Neuronal stem cell (in vitro differentiated cells): ENCODE results near the gene KIF22. TPM values are rescaled to one million over a fixed set of nuclear protein-coding genes. Genes with fewer than 3 reads are reported as not detected.

ENCODE experiments used
- DNase-seq: peaks from one replicate; pipeline ENCODE4 v3.0.0-alpha.2; 2013; ENCODE audit warnings: low spot score
- H2AFZ ChIP-seq: one replicate; pipeline ENCODE4 v1.6.1; 2013; ENCODE audit warnings: mild to moderate bottlenecking, low read length, inconsistent platforms
- H2AK5ac ChIP-seq: 2 replicates; pipeline ENCODE4 v1.6.1; 2013; ENCODE audit warnings: low read depth, mild to moderate bottlenecking, inconsistent platforms, low read length, moderate library complexity, mixed read lengths
- H2BK120ac ChIP-seq: 2 replicates; pipeline ENCODE4 v1.6.1; 2013; ENCODE audit warnings: low read depth, mild to moderate bottlenecking, inconsistent platforms, low read length, moderate library complexity, mixed read lengths
- H2BK12ac ChIP-seq: one replicate; pipeline ENCODE4 v1.6.1; 2013; ENCODE audit warnings: low read length, inconsistent platforms
- H2BK15ac ChIP-seq: 2 replicates; pipeline ENCODE4 v1.6.1; 2013; ENCODE audit warnings: mild to moderate bottlenecking, low read length, inconsistent platforms, mixed read lengths
- H2BK5ac ChIP-seq: one replicate; pipeline ENCODE4 v1.6.1; 2013; ENCODE audit warnings: inconsistent platforms, mild to moderate bottlenecking, low read length, moderate library complexity
- H3K14ac ChIP-seq: one replicate; pipeline ENCODE4 v1.6.1; 2013; ENCODE audit warnings: low read length, inconsistent platforms
- H3K18ac ChIP-seq: 2 replicates; pipeline ENCODE4 v1.6.1; 2013; ENCODE audit warnings: low read length, inconsistent platforms
- H3K23ac ChIP-seq: 2 replicates; pipeline ENCODE4 v1.6.1; 2013; ENCODE audit warnings: low read depth, mild to moderate bottlenecking, mixed read lengths, low read length, inconsistent platforms; ENCODE audit not compliant: poor library complexity
- H3K27ac ChIP-seq: replicated peaks from 3 replicates; pipeline ENCODE4 v1.5.1; 2013; ENCODE audit warnings: low read length, inconsistent platforms
- H3K27me3 ChIP-seq, 3 experiments: 2 replicates each; pipeline ENCODE4 v1.6.1; 2013; ENCODE audit warnings: low read length in 3 of 3, mild to moderate bottlenecking in 2 of 3, inconsistent platforms in 1 of 3, low read depth in 1 of 3, mixed read lengths in 1 of 3, moderate library complexity in 1 of 3; ENCODE audit not compliant: control insufficient read depth in 3 of 3, insufficient read depth in 3 of 3
- H3K36me3 ChIP-seq, 2 donors: replicated peaks in 1 of 2; 2 replicates each; pipeline ENCODE4 v1.6.1; 2013; ENCODE audit warnings: low read length in 2 of 2; ENCODE audit not compliant: control insufficient read depth in 2 of 2, insufficient read depth in 2 of 2
- H3K4ac ChIP-seq: 2 replicates; pipeline ENCODE4 v1.6.1; 2013; ENCODE audit warnings: inconsistent platforms, mild to moderate bottlenecking, low read length, moderate library complexity
- H3K4me1 ChIP-seq, 2 donors: 1 replicate in 1 of 2; 2 replicates in 1 of 2; pipeline ENCODE4 v1.6.1; 2013; ENCODE audit warnings: low read length in 2 of 2, low read depth in 1 of 2; ENCODE audit not compliant: control insufficient read depth in 2 of 2, insufficient read depth in 1 of 2
- H3K4me2 ChIP-seq: one replicate; pipeline ENCODE4 v1.6.1; 2013; ENCODE audit warnings: mild to moderate bottlenecking, low read length, inconsistent platforms; ENCODE audit not compliant: insufficient read depth, poor library complexity, severe bottlenecking
- H3K4me3 ChIP-seq, 2 donors: 2 replicates each; pipeline ENCODE4 v1.5.1; 2013; ENCODE audit warnings: low read length in 2 of 2, mild to moderate bottlenecking in 2 of 2, inconsistent platforms in 1 of 2, moderate library complexity in 1 of 2
- H3K79me1 ChIP-seq: one replicate; pipeline ENCODE4 v1.6.1; 2013; ENCODE audit warnings: low read depth, mild to moderate bottlenecking, inconsistent platforms, low read length, moderate library complexity
- H3K9ac ChIP-seq: one replicate; pipeline ENCODE4 v1.6.1; 2013; ENCODE audit warnings: mild to moderate bottlenecking, low read depth, low read length, inconsistent platforms; ENCODE audit not compliant: poor library complexity
- H3K9me3 ChIP-seq, 2 donors: replicated peaks in 1 of 2; 2 replicates each; pipeline versions ENCODE3 to v1.6.1; 2013; ENCODE audit warnings: low read length in 2 of 2, mild to moderate bottlenecking in 2 of 2, inconsistent platforms in 1 of 2, low read depth in 1 of 2, mixed read lengths in 1 of 2, moderate library complexity in 1 of 2; ENCODE audit not compliant: control insufficient read depth in 2 of 2, insufficient read depth in 1 of 2
- H4K8ac ChIP-seq: one replicate; pipeline ENCODE4 v1.6.1; 2013; ENCODE audit warnings: low read depth, mild to moderate bottlenecking, inconsistent platforms, low read length, moderate library complexity
- H4K91ac ChIP-seq: one replicate; pipeline ENCODE4 v1.6.1; 2013; ENCODE audit warnings: low read length, low read depth, mild to moderate bottlenecking, inconsistent platforms; ENCODE audit not compliant: poor library complexity
- WGBS, 2 donors: extraction: QIAGEN DNeasy Blood & Tissue Kit; methylation state at CpG; one replicate each; pipeline ENCODE4 v1.1.7; 2013; ENCODE audit warnings: missing lambda C conversion rate in 2 of 2, mixed read lengths in 1 of 2; ENCODE audit not compliant: insufficient read length in 2 of 2, insufficient replicate concordance in 1 of 2; ENCODE audit errors: extremely low coverage in 2 of 2; 5-methylcytosine and 5-hydroxymethylcytosine counted together
- small RNA-seq: library from polyadenylated mRNA; stranded (forward); fragments of <200 nt; extraction: miRNeasy Mini kit (QIAGEN cat#:217004); gene quantifications from one replicate; pipeline ENCODE3, GENCODE V24; 2013; ENCODE audit not compliant: insufficient read depth

Gene KIF22

GRCh38 chr16:29852654-29853053 lies 62.1 kb downstream of the KIF22 start:
- Histone ChIP-seq H4K8ac (no peak overlapping the region), H3K79me1 (no peaks in the 10 kb centered on the region), H3K4me3 (no peak overlapping the region), H2BK12ac (no peak overlapping the region), H2BK15ac (no peak overlapping the region), H2BK5ac (no peak overlapping the region), H3K9me3 (no peaks in the 10 kb centered on the region), H3K36me3 (no peaks in the 10 kb centered on the region), H3K4ac (no peak overlapping the region), H3K4me1 (peaks cover 0 to 3% of the 10 kb centered on the region in 2 donors), H3K27ac (no peak overlapping the region), H3K14ac (no peak overlapping the region), H2BK120ac (no peak overlapping the region), H3K23ac (no peak overlapping the region), H3K4me2 (no peak overlapping the region), H3K9ac (no peak overlapping the region), H3K27me3 (no peaks in the 10 kb centered on the region), H2AK5ac (no peak overlapping the region), H4K91ac (no peak overlapping the region), H2AFZ (peak overlapping the region; percentile 45), H3K18ac (no peak overlapping the region)
- DNase-seq, result no peak
- no CpG with 5 or more reads among the region's 7 CpGs for WGBS, 2 donors

GRCh38 chr16:29854520-29855100 lies 64.1 kb downstream of the KIF22 start:
- Histone ChIP-seq H3K14ac (no peak overlapping the region), H2BK5ac (no peak overlapping the region), H3K9ac (no peak overlapping the region), H2AK5ac (no peak overlapping the region), H2AFZ (no peak overlapping the region), H3K27ac (no peak overlapping the region), H3K9me3 (no peaks in the 10 kb centered on the region), H2BK15ac (no peak overlapping the region), H3K4ac (no peak overlapping the region), H3K4me2 (no peak overlapping the region), H3K18ac (no peak overlapping the region), H4K91ac (no peak overlapping the region), H3K79me1 (no peaks in the 10 kb centered on the region), H4K8ac (no peak overlapping the region), H3K4me3 (no peak overlapping the region), H3K36me3 (peaks cover 10 to 12% of the 10 kb centered on the region in 2 donors), H3K4me1 (no peaks in the 10 kb centered on the region), H2BK120ac (no peak overlapping the region), H2BK12ac (no peak overlapping the region), H3K23ac (no peak overlapping the region), H3K27me3 (no peaks in the 10 kb centered on the region)
- no peak for DNase-seq
- no CpG with 5 or more reads among the region's 5 CpGs for WGBS, 2 donors

Small RNA genes within 50 kb of the gene (small RNA-seq; reads per million reads assigned to genes)
- not detected for gene AC009133.6
- not detected for gene AC120114.4
